Dermis blood vessel endothelial cell (primary cell): ENCODE results near the gene FRMD4A. TPM values are rescaled to one million over a fixed set of nuclear protein-coding genes. Genes with fewer than 3 reads are reported as not detected.
"Not testable (repeated sequence)": the region's sequence is repeated elsewhere in the genome, so short reads cannot be mapped to it uniquely, and the experiment has no call there.

Experiments
- DNase-seq: peaks from one replicate; pipeline ENCODE4 v3.0.0; 2010
- total RNA-seq: library from RNA; depleted of rRNA; stranded (reverse); fragments of >200 nt; gene quantifications from 2 replicates; pipeline ENCODE4 v1.2.3, GENCODE V29; 2014

The FRMD4A gene
- total RNA-seq, 1 donor from 2014 or later, result 42.0 TPM

GRCh38 chr10:14086596-14086995 lies 244.1 kb downstream of the FRMD4A start:
- no peak for DNase-seq

GRCh38 chr10:14084875-14085274 lies 245.8 kb downstream of the FRMD4A start:
- no peak for DNase-seq

DNA sequence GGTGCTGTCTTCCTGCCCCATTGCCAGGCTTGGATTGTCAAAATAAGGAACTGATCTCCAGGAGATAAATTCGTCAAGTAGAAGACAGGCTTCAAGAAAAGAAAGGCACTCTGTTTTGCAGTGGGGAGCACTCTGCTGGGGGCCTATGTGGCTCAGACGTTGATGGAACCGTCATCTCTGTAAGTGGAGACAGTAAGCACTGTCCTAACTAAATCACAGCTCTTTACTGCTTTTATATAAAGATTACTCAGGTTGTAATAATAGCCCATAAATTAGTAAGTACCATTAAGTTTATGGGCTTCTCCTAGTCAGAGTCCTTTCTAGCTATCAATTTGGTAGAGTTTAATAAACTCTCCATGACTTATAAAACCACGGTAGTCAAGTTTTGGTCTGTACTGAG lies 249.9 kb downstream of the FRMD4A start:
- DNase-seq, result no peak

- DNase-seq, result no peak
Measured at GRCh38 chr10:14077430-14077829, 253.3 kb downstream of the FRMD4A start.

DNA sequence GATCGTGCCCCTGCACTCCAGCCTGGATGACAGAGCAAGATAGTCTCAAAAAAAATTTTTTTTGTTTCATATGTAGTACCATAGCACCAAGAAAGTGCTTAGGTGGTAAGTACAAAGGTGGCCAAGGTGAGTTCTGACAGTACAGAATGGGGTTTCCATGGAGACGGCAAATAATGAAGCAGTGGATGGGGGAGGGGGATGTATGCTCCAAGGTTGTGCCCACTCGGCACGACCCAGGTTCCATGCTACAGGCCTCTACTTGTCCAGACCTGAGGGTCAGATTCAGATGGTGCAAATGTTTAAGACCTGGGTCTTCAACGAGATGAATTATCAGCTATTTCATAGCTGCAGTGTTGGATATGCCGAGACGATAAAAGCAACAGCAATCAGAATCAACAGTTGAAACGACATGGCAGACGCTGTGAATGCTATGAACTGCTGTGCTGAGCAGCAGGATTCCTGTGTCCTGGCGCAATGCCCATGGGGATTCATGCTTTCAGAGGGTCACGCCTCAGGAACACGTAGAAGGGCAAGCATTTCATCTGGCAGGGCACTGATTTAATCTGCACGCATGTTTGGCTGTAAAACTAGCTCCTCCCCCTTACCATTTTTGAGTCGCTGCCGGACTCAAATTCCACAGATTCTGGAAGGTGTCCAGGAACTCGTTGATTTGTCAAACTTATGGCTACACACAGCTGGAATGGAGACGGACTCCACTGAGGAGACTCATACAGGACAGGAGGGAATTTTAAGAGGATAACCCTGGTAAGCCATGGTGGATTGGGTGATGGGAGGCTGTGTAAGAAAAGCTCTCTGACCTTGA lies 256.5 kb downstream of the FRMD4A start:
- peak; percentile 98 for DNase-seq

GRCh38 chr10:14072541-14072940 lies 258.2 kb downstream of the FRMD4A start:
- peak; percentile 66 for DNase-seq

DNA sequence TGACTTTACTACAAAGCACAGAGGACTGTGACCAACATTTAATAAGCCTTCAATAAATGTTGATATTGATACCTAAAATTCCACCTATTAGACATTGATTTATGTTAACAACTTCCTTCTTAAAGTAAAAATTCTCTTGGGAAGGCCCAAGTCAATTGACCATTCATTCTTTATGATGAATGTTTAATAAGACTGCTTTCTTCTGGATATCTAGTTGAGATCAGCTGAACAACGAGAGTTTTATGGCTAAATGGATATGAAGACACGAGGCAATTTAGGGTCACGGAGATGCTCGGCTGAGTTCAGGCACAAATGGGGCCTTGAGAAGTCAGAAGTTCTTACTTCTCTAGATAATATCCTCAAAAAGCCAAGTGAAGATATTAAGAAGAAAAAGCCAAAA lies 258.8 kb downstream of the FRMD4A start:
- DNase-seq, result no peak

GRCh38 chr10:14068601-14069250 lies 262.0 kb downstream of the FRMD4A start:
- DNase-seq, result no peak

DNA sequence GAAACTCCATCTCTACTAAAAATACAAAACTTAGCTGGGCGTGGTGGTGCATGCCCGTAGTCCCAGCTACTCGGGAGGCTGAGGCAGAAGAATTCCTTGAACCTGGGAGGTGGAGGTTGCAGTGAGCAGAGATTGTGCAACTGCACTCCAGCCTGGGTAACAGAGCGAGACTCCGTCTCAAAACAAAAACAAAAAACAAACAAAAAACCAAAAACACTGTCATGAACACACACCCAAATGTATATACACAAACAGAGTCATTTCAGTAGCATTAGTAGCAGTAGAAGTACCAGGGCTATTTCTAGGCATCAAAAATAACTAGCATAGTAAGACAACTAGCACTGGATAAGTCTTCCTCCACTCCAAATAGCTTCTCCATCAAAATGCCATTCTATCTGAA lies 263.1 kb downstream of the FRMD4A start:
- not testable (repeated sequence) for DNase-seq

DNA sequence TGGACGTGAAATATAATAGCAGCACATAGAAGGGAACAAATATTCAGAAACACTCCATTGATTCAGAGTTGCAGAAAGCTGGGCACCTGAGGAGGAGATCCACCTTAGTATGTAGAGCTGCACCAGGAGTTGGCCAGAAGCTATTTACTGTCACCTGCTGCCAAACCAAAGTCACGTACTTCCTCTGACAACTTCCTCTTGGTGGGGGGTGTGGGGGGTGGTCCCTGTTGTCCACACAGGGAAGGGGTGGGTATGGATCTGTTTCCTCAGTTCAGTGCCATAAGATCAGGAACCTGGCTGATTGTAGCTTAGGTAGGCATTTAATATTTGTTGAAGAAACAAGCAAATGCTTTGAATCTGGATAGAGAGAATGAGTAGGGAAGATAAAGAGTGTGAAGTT lies 264.6 kb downstream of the FRMD4A start:
- DNase-seq, result no peak

DNA sequence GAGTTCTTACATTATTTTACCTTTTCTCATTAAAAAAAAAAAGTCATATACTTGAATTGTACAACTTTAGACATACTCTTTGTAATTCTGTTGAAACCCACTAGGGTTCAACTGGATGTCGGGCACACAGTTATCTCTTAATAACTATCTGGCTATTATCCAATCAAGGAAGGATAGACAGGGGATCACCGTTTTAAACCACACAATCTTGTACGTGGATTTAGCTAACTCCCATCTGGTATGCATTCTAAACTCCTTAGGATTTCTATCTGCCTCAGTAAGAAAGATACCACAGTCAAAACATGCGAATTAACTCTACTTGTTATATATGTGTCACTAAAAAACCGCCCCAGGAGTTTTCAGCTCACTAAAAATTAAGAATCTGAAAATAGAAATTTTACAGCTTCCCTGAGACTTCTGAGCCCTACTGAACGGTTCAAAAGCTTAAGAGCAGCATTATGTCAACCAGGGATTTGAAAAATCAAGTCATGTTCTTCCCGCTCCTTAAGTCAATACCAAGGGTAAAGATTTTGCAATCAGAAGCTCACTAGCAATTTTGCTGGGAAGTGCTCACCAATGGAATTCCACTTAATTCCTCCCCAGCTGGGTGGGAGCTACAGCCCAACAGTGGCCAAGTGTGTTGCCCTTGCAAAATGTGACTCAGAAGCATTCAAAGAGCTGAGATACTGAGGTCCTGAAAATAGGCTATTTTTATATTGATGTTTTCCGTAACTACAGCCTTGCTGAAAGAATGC lies 267.0 kb downstream of the FRMD4A start:
- no peak for DNase-seq

GRCh38 chr10:14062528-14063260 lies 268.0 kb downstream of the FRMD4A start:
- DNase-seq, result no peak

DNA sequence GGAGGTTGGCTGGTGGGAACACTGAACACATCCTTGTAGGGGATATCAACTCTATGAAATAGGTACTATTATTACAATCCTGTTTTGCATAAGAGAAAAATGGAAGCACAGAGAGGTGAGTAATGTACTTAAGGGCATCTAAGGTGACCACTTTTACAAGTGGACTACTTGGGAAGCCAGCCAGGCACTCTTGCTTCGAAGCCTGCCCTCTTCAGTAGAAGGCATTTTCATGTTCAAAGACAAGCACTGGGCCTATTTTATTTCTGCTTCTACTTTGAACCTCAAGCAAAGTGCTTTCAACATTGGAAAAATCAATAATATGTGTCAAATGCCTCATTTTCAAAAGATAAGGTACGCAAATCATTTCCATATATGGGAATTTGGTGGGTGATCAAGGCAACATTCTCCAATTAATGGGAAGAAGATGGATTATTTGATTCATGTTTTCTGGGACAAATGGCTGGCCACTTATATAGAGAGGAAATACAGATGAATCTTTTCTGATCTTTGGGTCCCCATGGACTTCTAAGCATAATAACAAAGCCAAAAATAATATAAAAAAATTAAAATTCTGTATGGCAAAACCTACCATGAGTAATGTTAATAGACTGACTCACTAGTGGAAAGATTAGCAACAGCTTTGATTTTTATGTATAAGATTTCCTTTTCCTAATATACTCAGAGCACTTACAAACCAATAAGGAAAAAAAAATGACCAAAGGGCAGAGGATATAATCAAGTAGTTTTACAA lies 270.2 kb downstream of the FRMD4A start:
- no peak for DNase-seq

DNA sequence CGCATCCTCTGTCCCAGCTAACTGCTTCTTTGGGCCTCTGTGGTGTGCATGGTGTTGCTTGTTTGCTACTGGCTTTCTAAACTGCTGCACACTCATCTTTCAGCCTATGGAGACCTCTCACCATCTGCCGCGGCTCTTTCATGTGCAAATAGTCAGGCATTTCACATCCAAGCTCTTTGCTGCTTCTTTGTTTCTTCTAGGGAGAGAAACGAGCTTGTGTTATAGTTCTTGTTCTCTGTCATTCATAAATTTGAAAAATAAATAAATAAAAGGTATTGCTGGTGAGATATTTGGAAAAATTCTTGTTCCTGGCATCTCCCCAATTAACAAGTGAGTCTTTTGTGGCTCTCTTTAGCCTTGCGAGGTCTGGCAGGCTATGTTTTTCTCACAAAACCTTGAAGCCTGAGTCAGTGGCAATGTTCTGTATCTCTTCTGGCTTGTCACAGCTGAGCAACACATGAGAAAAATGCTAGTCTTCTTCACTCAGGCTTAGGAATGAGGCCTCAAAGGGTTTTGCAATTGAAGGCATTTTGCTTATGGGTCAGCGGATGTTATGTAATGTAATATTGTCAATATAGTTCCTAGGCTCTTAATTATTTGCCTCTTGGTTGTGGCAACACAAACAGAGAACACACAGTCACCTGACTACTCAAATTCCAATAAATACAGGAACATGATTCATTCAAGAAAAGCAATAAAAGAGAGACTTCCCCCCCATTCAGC lies 274.0 kb downstream of the FRMD4A start:
- DNase-seq, result peak; percentile 16

DNA sequence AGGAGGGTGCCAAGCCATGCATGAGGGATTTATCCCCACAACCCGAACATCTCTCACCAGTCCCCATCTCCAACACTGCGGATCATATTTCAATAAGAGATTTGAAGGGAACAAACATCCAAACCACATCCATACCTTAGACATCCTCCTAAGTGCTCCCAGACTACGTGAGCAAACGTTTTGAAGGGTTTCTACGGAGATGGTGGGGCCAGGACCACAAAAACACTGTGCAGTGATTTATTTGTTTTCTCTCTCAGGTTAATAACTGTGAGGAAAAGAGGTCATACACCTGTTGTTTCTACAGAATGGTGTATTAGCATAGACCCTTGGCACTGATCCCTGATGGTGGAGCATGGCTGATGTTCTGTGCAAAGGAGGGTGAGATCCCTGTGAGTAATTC lies 277.8 kb downstream of the FRMD4A start:
- DNase-seq, result no peak

- DNase-seq, result no peak
Measured at GRCh38 chr10:14050598-14050997, 280.1 kb downstream of the FRMD4A start.

DNA sequence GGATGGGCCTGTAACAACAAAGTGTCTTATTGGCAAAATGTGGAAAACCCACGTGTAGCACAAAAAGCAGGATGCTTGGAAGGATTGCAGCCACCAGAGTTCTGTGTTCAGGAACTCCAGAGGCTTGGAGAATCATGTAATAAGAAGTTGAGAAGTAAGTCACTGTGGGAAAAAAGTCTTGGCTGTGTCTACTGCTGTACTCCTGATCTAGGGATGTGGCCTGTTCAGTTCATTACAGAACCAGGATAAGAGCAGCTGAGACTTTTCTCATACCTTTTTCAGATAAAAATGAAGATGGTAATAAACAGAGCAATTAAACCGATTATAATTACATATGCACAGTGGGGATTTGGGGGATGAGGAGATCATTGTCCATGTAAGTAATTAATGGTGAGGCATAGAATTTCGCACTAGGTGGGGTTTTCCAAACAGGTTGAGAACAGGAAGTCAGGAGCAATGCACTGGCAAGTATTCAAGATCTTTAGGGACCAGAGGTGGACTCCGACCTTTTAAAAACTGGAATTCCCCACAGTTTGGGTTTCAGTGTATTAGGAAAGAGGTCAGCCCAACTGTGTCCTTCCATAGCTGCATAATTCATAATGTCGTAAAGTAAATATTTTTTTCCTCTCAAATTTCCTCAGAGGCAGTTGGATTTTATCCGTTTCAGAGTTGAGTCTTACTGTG lies 281.7 kb downstream of the FRMD4A start:
- peak; percentile 44 for DNase-seq

DNA sequence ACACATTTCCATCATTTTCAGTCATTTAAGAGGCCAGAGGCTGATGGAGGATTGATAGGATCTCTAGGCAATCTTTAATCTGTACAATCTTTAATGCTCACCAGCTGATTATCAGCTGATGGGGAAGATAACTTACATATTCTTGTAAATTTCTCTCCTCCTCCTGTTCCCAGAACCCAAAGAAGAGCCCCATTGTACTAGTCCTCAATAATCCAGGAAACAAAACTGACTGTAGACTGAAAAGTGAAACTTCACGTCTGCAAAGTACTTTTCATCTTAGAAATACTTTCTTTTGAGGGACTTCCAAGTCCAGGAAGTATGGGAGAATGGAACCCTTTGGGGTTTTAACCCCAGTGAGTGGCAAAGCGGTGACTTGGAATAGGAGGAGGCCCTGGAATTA lies 283.3 kb downstream of the FRMD4A start:
- DNase-seq, result no peak

DNA sequence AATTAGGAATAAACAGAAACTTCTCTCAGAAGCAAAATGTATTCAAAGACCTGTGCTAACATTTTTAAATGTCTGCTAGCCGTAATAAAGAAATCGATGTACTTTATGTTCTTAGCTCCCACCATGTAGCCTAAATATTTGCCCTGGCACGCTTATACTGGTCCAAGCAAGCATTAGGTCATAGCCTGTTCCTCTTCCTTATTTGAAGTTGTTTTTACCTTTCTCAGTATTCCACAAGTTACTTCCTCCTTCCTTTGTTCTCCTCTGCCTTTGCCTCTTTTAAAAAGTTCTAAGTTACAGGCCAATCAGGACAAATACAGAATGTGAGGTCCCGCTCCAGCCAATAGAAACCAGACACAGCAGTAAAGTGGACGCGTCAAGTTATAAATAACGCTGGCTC lies 288.7 kb downstream of the FRMD4A start:
- DNase-seq, result not testable (repeated sequence)

GRCh38 chr10:14040787-14041631 lies 289.7 kb downstream of the FRMD4A start:
- DNase-seq, result no peak
